HCT116 (cell line): Measurements from ENCODE around the gene SNED1.

Experiments
- EGR1 ChIP-seq: IDR thresholded peaks from 2 replicates; pipeline ENCODE4 v1.6.1; 2012; ENCODE audit warnings: low read depth
- EZH2 ChIP-seq: fragments of 200-600 bp; sonication (generic); IDR thresholded peaks from 2 replicates; pipeline ENCODE4 v1.6.1; 2017; ENCODE audit warnings: antibody characterized with exemption, mixed run types
- EZH2phosphoT487 ChIP-seq: fragments of 200-600 bp; IDR thresholded peaks from 2 replicates; pipeline ENCODE4 v1.6.1; 2018; ENCODE audit warnings: antibody characterized with exemption, borderline replicate concordance
- FOSL1 ChIP-seq: IDR thresholded peaks from 2 replicates; pipeline ENCODE4 v1.6.1; 2012; ENCODE audit warnings: low read depth
- POLR2A ChIP-seq: IDR thresholded peaks from 2 replicates; pipeline ENCODE4 v1.7.0; 2011; ENCODE audit warnings: borderline replicate concordance; ENCODE audit not compliant: insufficient read depth, insufficient read length; ENCODE audit errors: extremely low read depth
- POLR2AphosphoS5 ChIP-seq: IDR thresholded peaks from 2 replicates; pipeline ENCODE4 v1.6.1; 2011; ENCODE audit warnings: mild to moderate bottlenecking, low read depth, low read length, moderate library complexity
- TF ChIP-seq, protein P1 (sequence below), 3 experiments: fragments of 200-600 bp in 1 of 3; sonication (generic) in 1 of 3; IDR thresholded peaks in 2 of 3; conservative IDR thresholded peaks in 1 of 3; 2 replicates each; pipeline ENCODE4 v1.5.1; 2012 to 2017; ENCODE audit warnings: low read depth in 2 of 3, low read length in 2 of 3, antibody characterized with exemption in 1 of 3, borderline replicate concordance in 1 of 3, control low read depth in 1 of 3, mild to moderate bottlenecking in 1 of 3, mixed read lengths in 1 of 3, mixed run types in 1 of 3, moderate library complexity in 1 of 3; ENCODE audit not compliant: insufficient read depth in 1 of 3
- TF ChIP-seq, protein P2 (sequence below): IDR thresholded peaks from 2 replicates; pipeline ENCODE4 v1.6.1; 2012; ENCODE audit warnings: low read depth
- TF ChIP-seq, protein P3 (sequence below): IDR thresholded peaks from 2 replicates; pipeline ENCODE4 v1.6.1; 2011; ENCODE audit warnings: mild to moderate bottlenecking, low read length, moderate library complexity; ENCODE audit not compliant: insufficient replicate concordance; ENCODE audit errors: extremely low read depth

- TF ChIP-seq, protein P1, sequence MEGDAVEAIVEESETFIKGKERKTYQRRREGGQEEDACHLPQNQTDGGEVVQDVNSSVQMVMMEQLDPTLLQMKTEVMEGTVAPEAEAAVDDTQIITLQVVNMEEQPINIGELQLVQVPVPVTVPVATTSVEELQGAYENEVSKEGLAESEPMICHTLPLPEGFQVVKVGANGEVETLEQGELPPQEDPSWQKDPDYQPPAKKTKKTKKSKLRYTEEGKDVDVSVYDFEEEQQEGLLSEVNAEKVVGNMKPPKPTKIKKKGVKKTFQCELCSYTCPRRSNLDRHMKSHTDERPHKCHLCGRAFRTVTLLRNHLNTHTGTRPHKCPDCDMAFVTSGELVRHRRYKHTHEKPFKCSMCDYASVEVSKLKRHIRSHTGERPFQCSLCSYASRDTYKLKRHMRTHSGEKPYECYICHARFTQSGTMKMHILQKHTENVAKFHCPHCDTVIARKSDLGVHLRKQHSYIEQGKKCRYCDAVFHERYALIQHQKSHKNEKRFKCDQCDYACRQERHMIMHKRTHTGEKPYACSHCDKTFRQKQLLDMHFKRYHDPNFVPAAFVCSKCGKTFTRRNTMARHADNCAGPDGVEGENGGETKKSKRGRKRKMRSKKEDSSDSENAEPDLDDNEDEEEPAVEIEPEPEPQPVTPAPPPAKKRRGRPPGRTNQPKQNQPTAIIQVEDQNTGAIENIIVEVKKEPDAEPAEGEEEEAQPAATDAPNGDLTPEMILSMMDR (IDR thresholded peaks at IDR 0.05 in 2 of 3, conservative IDR thresholded peaks at IDR 0.05 in 1 of 3; ENCODE audit: borderline replicate concordance in 1 of 3, insufficient read depth in 1 of 3, low read depth in 2 of 3, low read length in 2 of 3), result no peak
- TF ChIP-seq EZH2phosphoT487 (no peak), POLR2A (no peak), POLR2AphosphoS5 (no peak), EZH2 (no peak), FOSL1 (no peak), EGR1 (no peak)
- TF ChIP-seq, protein P2, sequence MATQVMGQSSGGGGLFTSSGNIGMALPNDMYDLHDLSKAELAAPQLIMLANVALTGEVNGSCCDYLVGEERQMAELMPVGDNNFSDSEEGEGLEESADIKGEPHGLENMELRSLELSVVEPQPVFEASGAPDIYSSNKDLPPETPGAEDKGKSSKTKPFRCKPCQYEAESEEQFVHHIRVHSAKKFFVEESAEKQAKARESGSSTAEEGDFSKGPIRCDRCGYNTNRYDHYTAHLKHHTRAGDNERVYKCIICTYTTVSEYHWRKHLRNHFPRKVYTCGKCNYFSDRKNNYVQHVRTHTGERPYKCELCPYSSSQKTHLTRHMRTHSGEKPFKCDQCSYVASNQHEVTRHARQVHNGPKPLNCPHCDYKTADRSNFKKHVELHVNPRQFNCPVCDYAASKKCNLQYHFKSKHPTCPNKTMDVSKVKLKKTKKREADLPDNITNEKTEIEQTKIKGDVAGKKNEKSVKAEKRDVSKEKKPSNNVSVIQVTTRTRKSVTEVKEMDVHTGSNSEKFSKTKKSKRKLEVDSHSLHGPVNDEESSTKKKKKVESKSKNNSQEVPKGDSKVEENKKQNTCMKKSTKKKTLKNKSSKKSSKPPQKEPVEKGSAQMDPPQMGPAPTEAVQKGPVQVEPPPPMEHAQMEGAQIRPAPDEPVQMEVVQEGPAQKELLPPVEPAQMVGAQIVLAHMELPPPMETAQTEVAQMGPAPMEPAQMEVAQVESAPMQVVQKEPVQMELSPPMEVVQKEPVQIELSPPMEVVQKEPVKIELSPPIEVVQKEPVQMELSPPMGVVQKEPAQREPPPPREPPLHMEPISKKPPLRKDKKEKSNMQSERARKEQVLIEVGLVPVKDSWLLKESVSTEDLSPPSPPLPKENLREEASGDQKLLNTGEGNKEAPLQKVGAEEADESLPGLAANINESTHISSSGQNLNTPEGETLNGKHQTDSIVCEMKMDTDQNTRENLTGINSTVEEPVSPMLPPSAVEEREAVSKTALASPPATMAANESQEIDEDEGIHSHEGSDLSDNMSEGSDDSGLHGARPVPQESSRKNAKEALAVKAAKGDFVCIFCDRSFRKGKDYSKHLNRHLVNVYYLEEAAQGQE, result no peak
- TF ChIP-seq, protein P3, sequence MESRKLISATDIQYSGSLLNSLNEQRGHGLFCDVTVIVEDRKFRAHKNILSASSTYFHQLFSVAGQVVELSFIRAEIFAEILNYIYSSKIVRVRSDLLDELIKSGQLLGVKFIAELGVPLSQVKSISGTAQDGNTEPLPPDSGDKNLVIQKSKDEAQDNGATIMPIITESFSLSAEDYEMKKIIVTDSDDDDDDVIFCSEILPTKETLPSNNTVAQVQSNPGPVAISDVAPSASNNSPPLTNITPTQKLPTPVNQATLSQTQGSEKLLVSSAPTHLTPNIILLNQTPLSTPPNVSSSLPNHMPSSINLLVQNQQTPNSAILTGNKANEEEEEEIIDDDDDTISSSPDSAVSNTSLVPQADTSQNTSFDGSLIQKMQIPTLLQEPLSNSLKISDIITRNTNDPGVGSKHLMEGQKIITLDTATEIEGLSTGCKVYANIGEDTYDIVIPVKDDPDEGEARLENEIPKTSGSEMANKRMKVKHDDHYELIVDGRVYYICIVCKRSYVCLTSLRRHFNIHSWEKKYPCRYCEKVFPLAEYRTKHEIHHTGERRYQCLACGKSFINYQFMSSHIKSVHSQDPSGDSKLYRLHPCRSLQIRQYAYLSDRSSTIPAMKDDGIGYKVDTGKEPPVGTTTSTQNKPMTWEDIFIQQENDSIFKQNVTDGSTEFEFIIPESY, result no peak
Observed at GRCh38 chr2:241043581-241043980, 45.2 kb downstream of the SNED1 start.
